ENCODE data around the gene TOM1L2. TPM values are rescaled to one million over a fixed set of nuclear protein-coding genes. Genes with fewer than 3 reads are reported as not detected.

Gene TOM1L2
- total and polyA plus RNA-seq, 11 donors: 122 to 345 (median 247) TPM

- Histone ChIP-seq H3K27ac (no peak overlapping the region), H3K9me3 (no peaks in the 10 kb centered on the region), H3K4me3 (no peak overlapping the region), H3K27me3 (no peaks in the 10 kb centered on the region), H3K36me3 (peaks cover 0 to 60% (median 30%) of the 10 kb centered on the region in 9 donors), H3K4me1 (peaks cover 21 to 78% (median 37%) of the 10 kb centered on the region in 12 donors)
- no peak for DNase-seq
- 82 to 89% (median 85%) methylated on average over 5 to 12 of the region's 12 CpGs for WGBS, 4 donors
- intact Hi-C loops (cut with DNase I): loop anchor here in 3 of 10 donors (10.0 kb wide), 3 partner anchors 96 to 216 kb away; partner anchors contain the start of genes ATPAF2 (in 2 of the 3) and GID4 (in 2 of the 3)
- no peak for ATAC-seq
- TF ChIP-seq CTCF (IDR thresholded peaks at IDR 0.05) (no peak), POLR2A (IDR thresholded peaks at IDR 0.05) (no peak)
Observed at GRCh38 chr17:17819111-17819510, 153.1 kb downstream of the TOM1L2 start.

GRCh38 chr17:17818088-17818526 is 154.1 kb downstream of the TOM1L2 start:
- Histone ChIP-seq H3K9me3 (no peaks in the 10 kb centered on the region), H3K36me3 (peaks cover 0 to 70% (median 35%) of the 10 kb centered on the region in 9 donors), H3K27me3 (no peaks in the 10 kb centered on the region), H3K4me1 (peaks cover 17 to 81% (median 39%) of the 10 kb centered on the region in 12 donors), H3K27ac (no peak overlapping the region), H3K4me3 (no peak overlapping the region)
- DNase-seq: no peak
- WGBS, 4 donors: 80 to 88% (median 84%) methylated on average over 10 of the region's 10 CpGs
- intact Hi-C loops (cut with DNase I): loop anchor here in 3 of 10 donors (10.0 kb wide), 3 partner anchors 97 to 217 kb away; partner anchors contain the start of genes ATPAF2 (in 2 of the 3) and GID4 (in 2 of the 3)
- no peak for ATAC-seq
- TF ChIP-seq CTCF (IDR thresholded peaks at IDR 0.05) (no peak), POLR2A (IDR thresholded peaks at IDR 0.05) (no peak)

GRCh38 chr17:17817552-17817947 is 154.7 kb downstream of the TOM1L2 start:
- peak overlapping the region in 1 of 12 donors; percentile 81 for H3K27ac ChIP-seq
- no peak overlapping the region for H3K4me3 ChIP-seq
- no peak for DNase-seq
- no peak for ATAC-seq
- H3K36me3 ChIP-seq: peaks cover 0 to 75% (median 36%) of the 10 kb centered on the region in 9 donors
- H3K9me3 ChIP-seq: no peaks in the 10 kb centered on the region
- TF ChIP-seq CTCF (IDR thresholded peaks at IDR 0.05) (no peak), POLR2A (IDR thresholded peaks at IDR 0.05) (no peak)
- 78 to 84% (median 81%) methylated on average over 5 to 10 of the region's 10 CpGs for WGBS, 4 donors
- intact Hi-C loops (cut with DNase I): loop anchor here in 3 of 10 donors (10.0 kb wide), 3 partner anchors 97 to 217 kb away; partner anchors contain the start of genes ATPAF2 (in 2 of the 3) and GID4 (in 2 of the 3)
- no peaks in the 10 kb centered on the region for H3K27me3 ChIP-seq
- peaks cover 11 to 79% (median 34%) of the 10 kb centered on the region in 12 donors for H3K4me1 ChIP-seq

- Histone ChIP-seq H3K4me1 (peaks cover 7 to 79% (median 35%) of the 10 kb centered on the region in 12 donors), H3K4me3 (no peak overlapping the region), H3K9me3 (no peaks in the 10 kb centered on the region), H3K27me3 (no peaks in the 10 kb centered on the region), H3K36me3 (peaks cover 0 to 81% (median 36%) of the 10 kb centered on the region in 9 donors), H3K27ac (peak overlapping the region in 2 of 12 donors; percentile 81 to 88)
- TF ChIP-seq POLR2A (IDR thresholded peaks at IDR 0.05): no peak
- peak in 4 of 12 donors; percentile 6 to 19 (median 10) for TF ChIP-seq CTCF (IDR thresholded peaks at IDR 0.05)
- intact Hi-C loops (cut with DNase I): loop anchor here in 3 of 10 donors (10.0 kb wide), 3 partner anchors 98 to 218 kb away; partner anchors contain the start of genes ATPAF2 (in 2 of the 3) and GID4 (in 2 of the 3)
- no peak for ATAC-seq
- DNase-seq: no peak
- 84 to 91% (median 87%) methylated on average over 17 to 24 of the region's 24 CpGs for WGBS, 4 donors
Observed at GRCh38 chr17:17816831-17817551, 155.2 kb downstream of the TOM1L2 start.

All from heart left ventricle (tissue), 16 donors.